ENCODE results near the gene CHMP1A.
"Not testable (repeated sequence)": the region's sequence is repeated elsewhere in the genome, so short reads cannot be mapped to it uniquely, and the experiment has no call there.

Gene CHMP1A

GRCh38 chr16:89636663-89637062 is 20.8 kb downstream of the CHMP1A start:
- H3K4me1 ChIP-seq (ENCODE audit: control insufficient read depth, low read length), result no peaks in the 10 kb centered on the region

DNA sequence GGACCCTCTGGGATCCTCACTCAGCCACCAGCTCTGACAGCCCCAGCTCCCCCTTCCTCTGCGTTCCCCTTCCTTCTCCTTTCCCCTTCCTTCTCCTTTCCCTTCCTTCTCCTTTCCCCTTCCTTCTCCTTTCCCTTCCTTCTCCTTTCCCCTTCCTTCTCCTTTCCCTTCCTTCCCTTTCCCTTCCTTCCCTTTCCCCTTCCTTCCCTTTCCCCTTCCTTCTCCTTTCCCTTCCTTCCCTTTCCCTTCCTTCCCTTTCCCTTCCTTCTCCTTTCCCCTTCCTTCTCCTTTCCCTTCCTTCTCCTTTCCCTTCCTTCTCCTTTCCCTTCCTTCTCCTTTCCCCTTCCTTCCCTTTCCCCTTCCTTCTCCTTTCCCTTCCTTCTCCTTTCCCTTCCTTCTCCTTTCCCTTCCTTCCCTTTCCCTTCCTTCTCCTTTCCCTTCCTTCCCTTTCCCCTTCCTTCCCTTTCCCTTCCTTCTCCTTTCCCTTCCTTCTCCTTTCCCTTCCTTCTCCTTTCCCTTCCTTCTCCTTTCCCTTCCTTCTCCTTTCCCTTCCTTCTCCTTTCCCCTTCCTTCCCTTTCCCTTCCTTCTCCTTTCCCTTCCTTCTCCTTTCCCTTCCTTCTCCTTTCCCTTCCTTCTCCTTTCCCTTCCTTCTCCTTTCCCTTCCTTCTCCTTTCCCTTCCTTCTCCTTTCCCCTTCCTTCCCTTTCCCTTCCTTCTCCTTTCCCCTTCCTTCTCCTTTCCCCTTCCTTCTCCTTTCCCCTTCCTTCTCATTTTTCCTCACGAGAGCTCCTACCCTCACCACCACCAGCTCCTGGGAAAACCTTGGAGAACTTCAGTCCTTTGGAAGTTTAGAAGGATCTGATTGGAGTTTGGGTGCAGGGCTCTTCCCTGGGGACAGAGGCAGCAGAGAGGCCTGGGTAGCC is 22.8 kb downstream of the CHMP1A start:
- H3K4me3 ChIP-seq (ENCODE audit: low read length); H3K4me1 ChIP-seq (ENCODE audit: control insufficient read depth, low read length); H4K20me1 ChIP-seq (ENCODE audit: control insufficient read depth, insufficient read depth, low read depth, low read length); H3K36me3 ChIP-seq (ENCODE audit: control insufficient read depth, low read length); H3K27ac ChIP-seq (ENCODE audit: low read depth, low read length); H3K4me2 ChIP-seq (ENCODE audit: low read length); H3K9me2 ChIP-seq (replicated peaks; ENCODE audit: control insufficient read depth, low read length); H3F3A ChIP-seq (ENCODE audit: control insufficient read depth, insufficient read depth); H3K9me3 ChIP-seq (ENCODE audit: control insufficient read depth, insufficient read depth, low read length); H3K79me2 ChIP-seq (ENCODE audit: control insufficient read depth, low read length): not testable (repeated sequence)
- peaks cover 17% of the 10 kb centered on the region; the same call in 1 of the 2 replicates for H3K27me3 ChIP-seq (ENCODE audit: control insufficient read depth, low read length)

More at GRCh38 chr16:89636663-89637062, 20.8 kb downstream of the CHMP1A start:
- no peak overlapping the region for H3K4me2 ChIP-seq (ENCODE audit: low read length)
- H3K27ac ChIP-seq (ENCODE audit: low read depth, low read length), result no peak overlapping the region
- no peaks in the 10 kb centered on the region for H3K9me3 ChIP-seq (ENCODE audit: control insufficient read depth, insufficient read depth, low read length)
- no peaks in the 10 kb centered on the region for H3K79me2 ChIP-seq (ENCODE audit: control insufficient read depth, low read length)
- H3K36me3 ChIP-seq (ENCODE audit: control insufficient read depth, low read length), result no peaks in the 10 kb centered on the region
- H3K4me3 ChIP-seq (ENCODE audit: low read length), result no peak overlapping the region
- no peak for TF ChIP-seq EZH2phosphoT487 (IDR thresholded peaks at IDR 0.05; ENCODE audit: borderline replicate concordance, low read length)
- TF ChIP-seq CTCF (IDR thresholded peaks at IDR 0.05; ENCODE audit: low read depth, low read length, poor library complexity, severe bottlenecking), result no peak
- peaks cover 17% of the 10 kb centered on the region; the same call in 1 of the 2 replicates for H3K27me3 ChIP-seq (ENCODE audit: control insufficient read depth, low read length)
- H3K9me2 ChIP-seq (replicated peaks; ENCODE audit: control insufficient read depth, low read length), result no peaks in the 10 kb centered on the region
- no peaks in the 10 kb centered on the region for H3F3A ChIP-seq (ENCODE audit: control insufficient read depth, insufficient read depth)
- no peaks in the 10 kb centered on the region for H4K20me1 ChIP-seq (ENCODE audit: control insufficient read depth, insufficient read depth, low read depth, low read length)

DNA sequence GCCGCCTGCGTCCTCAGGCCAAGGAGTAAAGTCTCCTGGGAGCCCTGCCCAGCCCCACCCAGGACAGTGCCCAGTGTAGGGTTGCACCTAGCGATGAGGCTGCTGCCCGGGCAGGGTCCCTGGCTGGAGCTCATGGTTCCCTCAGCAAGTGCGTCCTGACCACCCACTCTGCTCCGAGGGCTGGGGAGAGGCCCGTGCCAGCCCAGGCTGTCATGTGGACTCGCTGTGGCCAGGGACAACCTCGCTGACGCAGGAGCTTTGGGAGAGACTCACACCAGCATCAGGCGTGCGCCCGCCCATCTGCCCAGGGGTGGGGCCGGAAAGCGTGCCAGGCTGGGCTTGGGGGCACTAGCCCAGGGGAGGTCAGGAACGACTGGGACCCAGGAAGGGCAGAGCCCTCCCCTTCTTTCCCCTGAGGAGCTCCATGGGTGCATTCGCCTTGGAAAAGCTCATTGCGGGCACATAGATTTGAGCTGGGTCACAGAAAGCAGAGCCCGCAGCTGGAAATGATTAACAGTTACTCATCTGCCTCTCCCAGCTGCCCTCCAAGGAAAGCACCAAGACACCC is 24.4 kb downstream of the CHMP1A start:
- Histone ChIP-seq H3K27me3 (ENCODE audit: control insufficient read depth, low read length) (peaks cover 17% of the 10 kb centered on the region; the same call in 1 of the 2 replicates), H3K4me1 (ENCODE audit: control insufficient read depth, low read length) (no peaks in the 10 kb centered on the region), H3K9me2 (replicated peaks; ENCODE audit: control insufficient read depth, low read length) (no peaks in the 10 kb centered on the region), H4K20me1 (ENCODE audit: control insufficient read depth, insufficient read depth, low read depth, low read length) (no peaks in the 10 kb centered on the region), H3K79me2 (ENCODE audit: control insufficient read depth, low read length) (no peaks in the 10 kb centered on the region), H3K27ac (ENCODE audit: low read depth, low read length) (no peak overlapping the region), H3K4me2 (ENCODE audit: low read length) (no peak overlapping the region), H3K9me3 (ENCODE audit: control insufficient read depth, insufficient read depth, low read length) (no peaks in the 10 kb centered on the region), H3F3A (ENCODE audit: control insufficient read depth, insufficient read depth) (no peaks in the 10 kb centered on the region), H3K36me3 (ENCODE audit: control insufficient read depth, low read length) (no peaks in the 10 kb centered on the region), H3K4me3 (ENCODE audit: low read length) (no peak overlapping the region)
- TF ChIP-seq EZH2phosphoT487 (IDR thresholded peaks at IDR 0.05; ENCODE audit: borderline replicate concordance, low read length), result no peak
- no peak for TF ChIP-seq CTCF (IDR thresholded peaks at IDR 0.05; ENCODE audit: low read depth, low read length, poor library complexity, severe bottlenecking)

Measured in DOHH2 (cell line).